Bone marrow (tissue), 2 donors: ENCODE results near the gene CRIM1.
A peak's percentile ranks its signal among the peaks of the same experiment; 100 is the strongest.

ENCODE experiments used
- DNase-seq, 2 donors: peaks; one replicate each; lab custom pipeline; 2025; lab: John Stamatoyannopoulos, UW

The CRIM1 gene

DNA sequence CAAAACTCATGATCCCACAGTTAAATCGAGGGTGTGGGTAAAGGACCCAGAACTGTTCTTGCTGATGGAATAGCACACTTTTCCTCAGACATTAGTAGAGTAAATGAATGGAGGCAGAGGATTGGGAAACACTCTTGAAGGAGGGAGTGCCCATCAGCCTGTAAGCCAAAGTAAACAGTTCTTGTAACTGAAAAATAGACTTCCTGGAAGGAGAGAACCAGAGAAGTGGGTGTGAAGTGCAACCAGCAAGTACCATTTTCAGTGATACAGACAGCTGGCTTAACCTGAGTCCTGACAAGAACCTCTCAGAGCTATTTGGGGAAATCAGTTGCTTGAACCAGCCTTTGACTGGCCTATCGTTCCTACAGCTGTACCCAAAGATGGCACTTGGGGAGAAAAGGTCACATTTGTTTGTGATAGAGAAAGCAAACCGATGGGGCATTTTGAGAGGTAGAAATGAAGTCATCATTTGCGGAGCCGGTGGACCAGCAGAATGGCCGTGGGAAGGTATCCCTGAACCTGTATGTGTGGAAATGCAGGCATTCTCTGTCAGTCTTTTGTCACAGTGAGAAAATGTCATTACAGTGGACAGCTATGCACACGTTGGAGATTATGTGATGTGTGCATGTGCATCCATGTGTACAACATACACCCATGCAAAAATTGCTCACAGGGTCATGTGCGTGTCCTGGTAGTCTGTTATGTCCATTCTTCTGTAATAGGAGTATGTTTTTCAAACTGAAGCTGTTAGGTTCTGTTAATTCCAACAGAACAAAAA is 17.8 kb downstream of the CRIM1 start:
- DNase-seq: no peak

GRCh38 chr2:36374585-36374984 is 19.0 kb downstream of the CRIM1 start:
- no peak for DNase-seq

DNA sequence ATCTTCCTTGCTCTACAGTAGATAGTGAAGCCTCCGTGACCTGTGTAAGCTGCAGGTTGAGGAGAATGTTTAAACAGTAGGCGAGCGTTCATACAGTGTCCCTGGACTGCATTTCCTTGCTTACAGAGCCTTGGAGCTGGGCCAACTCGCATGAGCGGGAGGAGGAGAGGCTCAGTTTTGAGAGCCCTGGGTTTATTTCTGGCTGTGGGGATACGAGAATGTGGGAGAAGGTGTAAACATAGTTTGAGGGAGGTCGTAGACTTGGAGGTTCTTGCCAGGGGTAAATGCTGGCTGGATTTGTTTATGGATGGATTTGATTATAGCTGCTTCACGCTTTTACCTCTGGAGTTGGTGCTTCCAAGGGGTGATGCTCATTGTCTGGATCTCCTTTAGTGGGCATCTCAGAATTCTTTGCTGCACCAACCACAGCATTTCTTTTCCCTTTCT is 20.8 kb downstream of the CRIM1 start:
- DNase-seq: peak in 1 of 2 donors; percentile 28

DNA sequence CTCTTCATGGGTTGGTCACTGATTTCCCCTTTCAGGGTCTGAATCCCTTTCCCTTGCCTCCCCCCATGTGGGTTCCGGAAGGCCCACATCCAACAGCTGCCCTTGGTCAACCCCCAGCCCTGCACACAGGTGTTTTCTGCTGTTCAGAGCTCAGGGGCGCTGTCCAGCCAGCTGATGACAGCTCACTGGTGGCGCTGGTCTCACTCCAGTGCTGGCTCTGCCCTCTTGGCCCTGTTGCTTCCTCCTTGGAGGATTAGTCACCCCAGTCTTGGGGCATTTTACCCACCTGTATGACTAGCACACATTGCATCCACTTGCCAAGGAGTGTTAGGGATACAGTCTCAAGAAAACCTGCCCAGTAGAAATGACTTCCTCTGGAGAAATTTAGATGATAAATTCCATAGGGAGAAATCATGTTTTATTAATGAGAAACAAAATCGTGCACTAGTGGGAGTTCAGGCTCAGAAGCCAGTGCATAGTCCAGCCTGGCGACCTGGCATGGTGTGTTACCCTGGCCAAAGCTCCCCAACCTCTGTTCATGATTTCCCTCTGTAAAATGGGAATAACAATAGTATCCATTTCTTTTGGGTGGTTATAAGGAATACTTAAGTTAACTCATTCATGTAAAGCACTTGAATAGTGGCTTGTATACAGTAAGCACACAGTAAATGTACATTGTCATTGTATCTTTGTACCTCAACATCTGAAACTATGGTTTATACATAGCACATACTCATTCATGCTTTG is 21.6 kb downstream of the CRIM1 start:
- no peak for DNase-seq

- no peak for DNase-seq
These were observed 24.3 kb downstream of the CRIM1 start for GRCh38 chr2:36379710-36380448.

DNA sequence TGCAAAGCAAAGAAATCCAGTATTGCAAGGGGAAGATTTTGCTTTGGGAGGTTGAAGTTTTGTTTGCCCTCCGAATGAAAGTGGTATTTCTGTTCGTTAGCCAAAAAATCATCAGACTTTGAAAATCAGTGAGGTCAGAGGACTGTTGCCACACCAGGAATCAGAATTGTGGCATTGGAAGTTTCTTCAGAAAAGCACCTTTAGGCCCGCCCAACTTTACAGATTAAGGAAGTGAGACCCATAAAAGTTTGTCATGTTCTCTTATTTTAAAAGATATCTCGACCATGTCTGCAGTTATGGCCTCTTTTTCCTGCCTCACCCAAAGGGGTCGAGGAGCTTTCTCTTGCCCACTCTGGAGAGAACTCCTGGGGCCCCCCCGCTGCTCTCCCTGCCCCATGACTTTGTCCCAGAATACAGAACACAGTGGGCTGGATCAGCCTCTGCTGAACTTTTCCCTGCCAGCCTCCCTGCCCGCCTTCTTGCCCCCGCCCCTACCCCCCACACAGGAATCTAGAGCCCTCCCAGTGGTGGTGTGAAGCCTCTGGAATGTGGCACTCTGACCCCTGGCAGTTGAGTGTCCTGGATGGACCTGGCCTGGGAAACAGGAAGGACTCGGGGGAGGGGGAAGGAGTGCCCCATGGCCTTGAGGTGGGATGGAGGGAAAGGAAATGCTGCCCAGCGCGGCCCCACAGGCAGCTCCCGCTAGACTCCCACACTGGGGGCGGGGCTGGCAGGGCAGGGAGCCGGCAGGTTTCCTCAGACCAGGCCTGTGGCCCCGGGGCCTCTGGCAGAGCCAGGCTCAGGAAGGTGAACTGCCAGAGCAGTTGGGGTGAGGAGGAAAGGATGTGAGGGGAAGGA is 25.3 kb downstream of the CRIM1 start:
- DNase-seq: no peak

GRCh38 chr2:36381993-36382392 is 26.4 kb downstream of the CRIM1 start:
- no peak for DNase-seq

GRCh38 chr2:36382472-36382871 is 26.9 kb downstream of the CRIM1 start:
- DNase-seq: no peak

DNA sequence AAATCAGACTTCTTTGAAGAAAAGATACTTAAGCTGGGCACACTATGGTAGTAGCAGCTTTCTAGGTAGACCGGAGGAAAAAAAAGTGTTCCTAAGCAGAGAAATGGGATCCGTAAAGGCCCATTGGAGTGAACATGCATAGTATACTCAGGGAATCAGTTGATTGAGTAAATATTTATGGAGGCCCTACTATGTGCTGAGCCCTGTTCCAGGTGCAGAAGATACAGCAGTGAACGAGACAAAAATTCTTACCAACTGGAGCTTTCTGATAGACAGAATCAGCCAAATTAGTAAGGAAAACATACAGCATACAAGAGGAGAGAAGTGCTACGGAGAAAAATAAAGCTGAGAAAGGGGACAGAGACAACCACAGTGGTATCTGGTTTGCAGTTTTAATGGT is 28.1 kb downstream of the CRIM1 start:
- DNase-seq: no peak

GRCh38 chr2:36384454-36384853 is 28.9 kb downstream of the CRIM1 start:
- no peak for DNase-seq

DNA sequence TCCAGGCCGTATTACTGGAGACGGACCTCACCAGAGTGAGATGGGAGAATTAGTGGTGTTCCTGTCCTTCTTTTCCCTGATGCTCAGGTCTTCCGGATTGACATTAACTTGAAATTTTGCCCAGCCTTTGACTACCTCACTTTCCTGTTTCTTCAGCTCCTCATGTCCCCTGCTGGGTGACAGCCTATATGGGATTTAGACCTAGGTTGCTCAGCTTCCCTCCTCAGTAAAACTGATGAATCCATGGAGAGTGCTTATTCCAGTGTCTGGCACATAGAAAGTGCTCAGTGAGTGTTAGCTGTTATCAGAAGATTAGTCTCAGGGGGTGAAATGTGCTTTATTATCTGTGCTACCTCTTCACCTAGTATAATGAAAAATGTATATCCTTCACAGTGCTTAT is 30.0 kb downstream of the CRIM1 start:
- DNase-seq: no peak

DNA sequence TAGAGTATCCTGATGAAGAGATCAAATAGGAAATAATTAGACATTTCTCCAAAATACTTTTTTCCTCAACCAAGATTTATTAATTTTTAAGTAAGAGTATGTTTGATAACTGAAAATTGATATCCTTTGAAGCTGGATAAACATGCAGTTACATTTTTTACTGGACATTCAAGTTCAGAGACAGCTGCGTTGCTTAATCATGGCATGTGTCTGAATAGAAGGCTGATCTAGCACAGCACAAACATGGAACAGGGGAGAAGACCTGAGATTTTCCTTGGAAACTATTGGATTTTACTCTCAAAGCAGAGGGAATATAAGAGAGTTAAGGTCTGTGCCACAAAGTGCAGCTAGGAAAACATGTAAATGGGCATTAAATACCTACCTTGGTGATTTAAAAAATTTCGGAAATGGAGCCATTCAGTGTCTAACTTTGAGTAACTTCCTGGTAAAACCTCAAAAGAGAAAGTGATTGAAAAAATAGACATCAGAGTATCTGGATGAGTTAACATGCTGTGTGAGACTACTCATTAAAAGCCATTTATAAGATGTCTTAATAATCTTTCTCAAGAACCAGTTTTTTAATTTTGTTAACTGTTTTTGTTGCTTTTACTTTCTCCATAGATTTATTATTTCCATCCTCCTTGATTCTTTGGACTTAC is 31.8 kb downstream of the CRIM1 start:
- DNase-seq: peak in 1 of 2 donors; percentile 46

DNA sequence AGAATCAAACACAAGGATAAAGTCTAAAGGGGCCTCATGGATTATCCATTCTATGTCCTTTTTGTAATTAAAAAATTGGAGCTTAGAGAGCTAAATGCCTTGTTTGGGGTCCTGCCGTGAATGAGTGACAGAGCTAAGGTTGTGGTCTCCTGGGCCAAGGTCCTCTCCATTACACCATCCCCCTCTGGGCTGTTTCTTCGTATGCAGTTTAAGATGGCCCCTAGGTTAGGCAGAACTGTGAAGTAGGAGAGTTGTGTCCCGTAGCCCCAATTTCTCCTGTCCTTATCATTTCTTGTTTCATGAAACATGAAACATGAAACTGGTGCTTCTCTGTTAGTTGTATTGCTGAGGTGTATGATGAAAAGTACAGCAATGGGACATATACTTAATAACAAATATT is 32.9 kb downstream of the CRIM1 start:
- no peak for DNase-seq

GRCh38 chr2:36389091-36389564 is 33.5 kb downstream of the CRIM1 start:
- DNase-seq: no peak

- no peak for DNase-seq
These were observed 34.0 kb downstream of the CRIM1 start for GRCh38 chr2:36389577-36389976.

GRCh38 chr2:36392571-36393255 is 37.1 kb downstream of the CRIM1 start:
- no peak for DNase-seq

DNA sequence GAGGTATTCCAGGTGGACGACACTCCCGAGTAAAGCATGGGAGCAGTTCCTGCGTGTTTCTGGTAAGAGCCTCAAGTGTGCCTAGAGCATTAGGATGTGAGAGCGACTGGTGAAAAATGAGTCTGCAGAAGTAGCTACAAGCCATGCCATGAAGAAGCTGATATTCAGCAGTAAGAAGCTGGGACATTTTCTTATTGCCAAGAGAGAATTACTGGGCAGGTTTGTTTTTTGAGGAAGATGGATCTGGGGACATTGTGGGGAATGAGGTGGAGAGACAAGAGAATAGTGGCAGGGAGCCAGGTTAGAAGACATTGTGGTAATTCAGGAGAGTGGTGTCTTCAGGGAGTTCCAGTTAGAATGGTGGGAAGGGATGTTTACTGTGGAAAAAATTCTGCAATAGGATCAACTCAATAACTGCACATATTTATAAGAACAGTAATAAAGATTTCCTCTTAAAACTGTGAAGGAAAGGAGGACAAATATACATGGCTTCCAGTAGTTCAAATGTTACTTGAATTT is 38.2 kb downstream of the CRIM1 start:
- no peak for DNase-seq

DNA sequence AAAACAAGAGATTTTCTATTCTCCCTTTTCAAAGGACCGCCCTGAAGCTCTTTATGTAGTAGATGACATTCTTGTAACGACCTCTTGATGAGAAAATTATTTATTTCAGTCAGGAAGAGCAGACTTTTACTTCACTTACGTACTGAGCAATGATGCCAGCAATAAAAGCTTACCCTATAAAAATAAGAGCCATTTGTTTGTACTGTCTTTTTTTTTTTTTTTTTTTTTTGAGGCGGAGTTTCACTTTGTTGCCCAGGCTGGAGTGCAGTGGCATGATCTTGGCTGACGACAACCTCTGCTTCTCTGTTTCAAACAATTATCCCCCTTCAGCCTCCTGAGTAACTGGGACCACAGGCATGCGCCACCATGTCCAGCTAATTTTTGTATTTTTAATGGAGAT is 39.2 kb downstream of the CRIM1 start:
- no peak for DNase-seq

- DNase-seq: no peak
These were observed 40.3 kb downstream of the CRIM1 start for GRCh38 chr2:36395866-36396265.

DNA sequence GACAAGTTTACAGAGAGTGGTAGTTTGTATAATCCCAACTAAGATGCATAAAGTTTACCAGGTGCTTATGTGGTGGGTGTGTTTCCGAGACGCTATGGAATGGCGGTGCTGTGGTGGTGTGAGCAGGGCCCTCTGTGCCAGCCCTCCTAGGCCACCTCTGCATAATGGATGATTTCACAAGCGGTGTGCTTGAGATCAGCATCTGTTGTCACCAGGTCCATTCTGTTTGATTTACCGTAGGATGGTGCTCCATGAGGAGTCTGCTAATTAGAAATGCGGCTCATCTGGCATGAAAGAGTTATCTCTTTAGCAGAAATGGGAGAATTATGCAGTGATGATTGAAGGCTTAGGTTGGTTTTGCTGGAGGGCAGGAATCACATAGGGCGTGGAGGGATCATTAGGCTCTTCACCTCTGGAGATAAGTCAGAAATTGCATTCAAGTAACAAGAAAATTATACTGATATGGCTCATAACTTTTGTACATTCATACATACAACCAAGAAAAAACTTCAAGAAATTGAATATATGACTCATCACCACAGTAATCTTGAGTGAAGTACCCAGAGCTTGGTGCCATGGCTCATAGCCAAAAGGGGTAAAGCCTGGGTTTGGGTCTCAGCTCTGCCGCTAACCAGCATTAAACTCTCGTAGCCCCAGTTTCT is 41.4 kb downstream of the CRIM1 start:
- no peak for DNase-seq
